K562 (cell line): Measurements from ENCODE around the gene BCAN. TPM values are rescaled to one million over a fixed set of nuclear protein-coding genes. Genes with fewer than 3 reads are reported as not detected.

Source experiments
- ATF7 ChIP-seq: fragments of 450-650 bp; IDR thresholded peaks from 2 replicates; pipeline ENCODE4 v1.7.1; 2014; ENCODE audit warnings: mild to moderate bottlenecking, moderate library complexity
- BMI1 ChIP-seq: fragments of 150-350 bp; IDR thresholded peaks from 2 replicates; pipeline ENCODE4 v1.6.1; 2014; ENCODE audit warnings: low read length
- BRD9 ChIP-seq: fragments of 450-650 bp; IDR thresholded peaks from 2 replicates; pipeline ENCODE4 v1.6.1; 2018; ENCODE audit warnings: low read depth; ENCODE audit not compliant: partially characterized antibody
- CC2D1A ChIP-seq: fragments of 450-650 bp; IDR thresholded peaks from 2 replicates; pipeline ENCODE4 v1.6.1; 2017; ENCODE audit warnings: mild to moderate bottlenecking
- CEBPZ ChIP-seq: fragments of 150-350 bp; IDR thresholded peaks from 2 replicates; pipeline ENCODE4 v1.6.1; 2014; ENCODE audit warnings: low read depth, mild to moderate bottlenecking, low read length, borderline replicate concordance
- ELF4 ChIP-seq: fragments of 450-650 bp; formaldehyde crosslinking; IDR thresholded peaks from 2 replicates; pipeline ENCODE4 v1.4.0; 2022; ENCODE audit warnings: missing genetic modification characterization
- GTF2A2 ChIP-seq: IDR thresholded peaks from 2 replicates; pipeline ENCODE4 v1.6.1; 2016; ENCODE audit warnings: mild to moderate bottlenecking, missing genetic modification characterization, missing compliant biosample characterization
- HNRNPK ChIP-seq: fragments of 200-400 bp; formaldehyde crosslinking; IDR thresholded peaks from one replicate; pipeline ENCODE4 v1.6.1; 2018; ENCODE audit warnings: mild to moderate bottlenecking, low read depth, low read length; ENCODE audit not compliant: poor library complexity, severe bottlenecking
- HNRNPLL ChIP-seq: fragments of 200-400 bp; formaldehyde crosslinking; IDR thresholded peaks from 2 replicates; pipeline ENCODE4 v1.6.1; 2017; ENCODE audit warnings: low read length, low read depth, mild to moderate bottlenecking; ENCODE audit not compliant: poor library complexity, severe bottlenecking
- MYC ChIP-seq, 2 experiments: fragments of 250-450 bp in 1 of 2; sonication (Bioruptor Pico) in 1 of 2; IDR thresholded peaks; 2 replicates each; pipeline versions ENCODE4 v1.5.1 to v1.6.1; 2012 to 2021; ENCODE audit warnings: low read depth in 2 of 2, borderline replicate concordance in 1 of 2, improper control_type of control experiment in 1 of 2, low read length in 1 of 2, mild to moderate bottlenecking in 1 of 2, moderate library complexity in 1 of 2
- NRF1 ChIP-seq, 2 experiments: fragments of 450-650 bp; IDR thresholded peaks in 1 of 2; conservative IDR thresholded peaks in 1 of 2; 2 replicates each; pipeline ENCODE4 v1.6.1; 2014; ENCODE audit warnings: mild to moderate bottlenecking in 2 of 2
- PREB ChIP-seq: sonication (generic); formaldehyde crosslinking; IDR thresholded peaks from 2 replicates; pipeline ENCODE4 v1.8.1; 2023; ENCODE audit warnings: mild to moderate bottlenecking, missing genetic modification reagents
- STAG1 ChIP-seq: sonication (generic); formaldehyde crosslinking; IDR thresholded peaks from 2 replicates; pipeline ENCODE4 v1.5.0; 2020; ENCODE audit warnings: missing genetic modification reagents, borderline replicate concordance
- SUPT5H ChIP-seq: fragments of 450-650 bp; IDR thresholded peaks from 2 replicates; pipeline ENCODE4 v1.6.1; 2016
- TRIM25 ChIP-seq: fragments of 450-650 bp; IDR thresholded peaks from 2 replicates; pipeline ENCODE4 v1.7.0; 2016; ENCODE audit warnings: borderline replicate concordance
- ZBTB7A ChIP-seq: IDR thresholded peaks from 2 replicates; pipeline ENCODE4 v1.6.1; 2011; ENCODE audit warnings: low read depth, mild to moderate bottlenecking, low read length, moderate library complexity, borderline replicate concordance; ENCODE audit not compliant: control insufficient read depth
- ZNF277 ChIP-seq: fragments of 250-450 bp; sonication (Bioruptor Pico); IDR thresholded peaks from 2 replicates; pipeline ENCODE4 v1.8.0; 2022; ENCODE audit warnings: inconsistent platforms, mild to moderate bottlenecking, moderate library complexity, borderline replicate concordance
- ZNF347 ChIP-seq: fragments of 450-650 bp; formaldehyde crosslinking; IDR thresholded peaks from 2 replicates; pipeline ENCODE4 v1.4.0; 2020; ENCODE audit warnings: low read depth, mild to moderate bottlenecking, moderate library complexity
- ZNF551 ChIP-seq: fragments of 250-450 bp; sonication (Bioruptor Pico); IDR thresholded peaks from 2 replicates; pipeline ENCODE4 v1.5.0; 2021; ENCODE audit warnings: mild to moderate bottlenecking, moderate library complexity
- polyA plus RNA-seq, 8 experiments: library from polyadenylated mRNA; depleted of rRNA in 4 of 8; stranded (reverse) in 5 of 8; unstranded in 3 of 8; fragments of >200 nt; fragmentation: Nextera tagmentation in 2 of 8; fragmentation: Illumina TruSeq in 1 of 8; extraction: Ambion mirVana in 2 of 8; extraction: Trizol in 1 of 8; gene quantifications; 2 replicates each; pipeline versions ENCODE4 v1.2.1 to v1.2.3, GENCODE V29; 2011 to 2014; ENCODE audit warnings: inconsistent platforms in 1 of 8, missing spikeins in 1 of 8
- total RNA-seq, 7 experiments: library from RNA; depleted of rRNA in 6 of 7; stranded (reverse); fragments of >200 nt in 6 of 7; fragmentation: Illumina TruSeq in 2 of 7; extraction: Trizol in 2 of 7; gene quantifications; 2 replicates each; pipeline versions ENCODE4 v1.2.1 to v1.2.3, GENCODE V29; 2011 to 2021; ENCODE audit warnings: low replicate concordance in 1 of 7

Gene BCAN
- total and polyA plus RNA-seq, 9 of the 15 experiments (the other 6 are each of a cell fraction or from before 2014, with no cell fraction given) = 0.04 to 0.33 (median 0.14) TPM; not detected in 5

GRCh38 chr1:156677616-156678596 lies 36.0 kb downstream of the BCAN start (continued):
- TF ChIP-seq CEBPZ = no peak
- peak; percentile 60; the same call in 1 of the 2 replicates for TF ChIP-seq MYC (IDR thresholded peaks at IDR 0.05; ENCODE audit: low read depth, low read length)
- TF ChIP-seq MYC (CRISPR knock-in tag; IDR thresholded peaks at IDR 0.05; ENCODE audit: borderline replicate concordance, low read depth) = no peak
- peak; percentile 68 for TF ChIP-seq BRD9
- TF ChIP-seq HNRNPK = no peak
- peak; percentile 83 for TF ChIP-seq CC2D1A
- TF ChIP-seq ZNF277 = no peak
- no peak for TF ChIP-seq TRIM25
- TF ChIP-seq PREB (CRISPR knock-in tag) = no peak
- TF ChIP-seq NRF1 (conservative IDR thresholded peaks at IDR 0.05 in 1 of 2, IDR thresholded peaks at IDR 0.05 in 1 of 2) = peak in 1 of 2 experiments; percentile 10; a peak in 1 of 4 replicates
- no peak for TF ChIP-seq GTF2A2 (tag)
- no peak for TF ChIP-seq BMI1
- TF ChIP-seq STAG1 (CRISPR knock-in tag) = peak; percentile 51; the same call in 1 of the 2 replicates
- TF ChIP-seq ATF7 = peak; percentile 40; the same call in 1 of the 2 replicates
- TF ChIP-seq HNRNPLL = no peak
- no peak for TF ChIP-seq ZNF551 (CRISPR knock-in tag)
- no peak for TF ChIP-seq ZNF347 (CRISPR knock-in tag)
- TF ChIP-seq ELF4 (CRISPR knock-in tag) = no peak
- TF ChIP-seq ZBTB7A = peak; percentile 85; the same call in 1 of the 2 replicates
- TF ChIP-seq SUPT5H = no peak
